GM19372 (cell line): ENCODE measurements around the gene TRNAU1AP.
"Not testable (repeated sequence)": the region's sequence is repeated elsewhere in the genome, so short reads cannot be mapped to it uniquely, and the experiment has no call there.

Source experiments
- ATAC-seq: cut with Tn5 transposase; IDR thresholded peaks from one replicate; pipeline ENCODE4 v1.9.1; 2021; ENCODE audit warnings: mild to moderate bottlenecking, low read depth, moderate library complexity; ENCODE audit not compliant: unreplicated experiment

Gene TRNAU1AP

GRCh38 chr1:28573564-28573963 lies 20.7 kb downstream of the TRNAU1AP start:
- ATAC-seq, result no peak

- no peak for ATAC-seq
These were observed 24.3 kb downstream of the TRNAU1AP start for GRCh38 chr1:28577052-28577678.

- no peak for ATAC-seq
These were observed 25.1 kb downstream of the TRNAU1AP start for GRCh38 chr1:28577738-28578536.

DNA sequence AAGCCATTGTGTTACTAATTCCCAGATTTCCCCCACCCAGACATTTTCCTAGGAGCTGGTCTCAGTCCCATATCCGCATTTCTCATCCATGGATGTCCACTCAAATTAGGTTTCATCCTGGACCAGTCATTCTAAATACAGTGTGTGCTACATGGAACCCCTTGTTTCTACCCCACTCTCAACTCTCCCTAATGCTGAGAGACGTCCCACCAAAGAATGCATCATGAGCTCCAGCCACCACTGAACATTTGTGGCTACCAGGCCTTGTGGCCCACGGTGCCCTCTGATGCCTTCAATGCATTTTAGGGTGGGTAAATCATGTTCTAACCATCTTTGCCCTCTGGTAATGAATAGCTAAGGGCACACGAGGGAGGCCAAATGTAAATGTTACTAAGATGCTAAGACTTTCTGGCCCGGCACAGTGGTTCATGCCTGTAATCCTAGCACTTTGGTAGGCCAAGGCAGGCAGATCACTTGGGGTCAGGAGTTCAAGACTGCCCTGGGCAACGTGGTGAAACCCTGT lies 25.9 kb downstream of the TRNAU1AP start:
- no peak for ATAC-seq

DNA sequence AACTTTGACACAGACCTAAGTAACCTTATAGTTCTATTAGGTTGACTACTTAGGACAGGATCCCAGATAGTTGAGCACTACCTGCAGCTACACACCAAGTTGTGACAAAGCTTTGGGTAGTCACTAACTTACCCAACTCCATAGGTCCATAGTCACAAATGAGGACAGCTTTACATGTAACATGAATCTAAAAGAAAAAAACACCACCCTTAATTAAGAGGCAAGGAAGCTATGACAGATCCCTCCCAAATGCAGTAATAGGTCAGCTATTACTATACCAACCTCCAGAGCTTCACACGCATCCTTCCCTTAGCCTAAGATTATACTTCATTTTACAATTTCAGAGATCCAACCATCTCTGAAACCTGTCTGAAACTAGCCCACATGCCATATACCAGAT lies 26.5 kb downstream of the TRNAU1AP start:
- no peak for ATAC-seq

DNA sequence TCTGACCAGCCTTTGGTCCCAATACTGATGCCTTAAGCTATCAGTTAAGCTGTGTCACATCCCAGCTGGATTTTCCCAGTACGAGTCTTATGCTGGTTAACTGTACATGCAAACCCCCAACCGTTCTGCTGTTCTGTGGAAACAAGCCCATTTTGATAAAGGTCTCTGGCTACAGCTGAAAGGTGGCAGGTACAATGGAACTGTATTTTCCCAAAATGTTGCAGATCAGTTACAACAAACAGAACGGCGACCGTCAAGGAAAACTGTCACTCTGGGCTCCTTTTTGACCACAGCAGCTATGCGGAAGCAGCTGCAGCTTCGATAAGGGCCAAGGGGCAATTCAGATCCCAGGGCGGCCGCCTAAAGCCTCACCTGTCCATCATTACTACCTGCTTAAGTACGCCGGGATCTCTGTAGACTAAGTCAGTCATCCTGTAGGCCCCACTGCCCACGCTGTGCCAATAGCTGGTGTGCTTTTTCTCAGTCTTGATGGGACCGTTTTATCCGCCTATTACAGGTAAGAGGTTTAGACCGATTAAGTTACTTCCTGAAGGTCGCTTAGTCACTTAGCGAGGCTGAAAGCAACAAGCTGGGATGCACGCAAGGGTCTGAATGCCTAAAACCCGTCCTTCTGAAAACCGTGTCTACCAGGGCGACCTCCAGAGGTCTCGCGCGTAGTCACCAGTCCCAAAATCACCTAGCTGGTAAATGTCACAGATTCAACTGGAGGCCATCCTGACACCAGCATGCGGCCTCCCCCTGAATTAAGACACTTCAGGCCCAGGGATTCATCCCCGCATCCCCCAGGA lies 28.0 kb downstream of the TRNAU1AP start:
- ATAC-seq, result peak; percentile 26

- peak; percentile 72 for ATAC-seq
These were observed 28.8 kb downstream of the TRNAU1AP start for GRCh38 chr1:28581531-28582247.

DNA sequence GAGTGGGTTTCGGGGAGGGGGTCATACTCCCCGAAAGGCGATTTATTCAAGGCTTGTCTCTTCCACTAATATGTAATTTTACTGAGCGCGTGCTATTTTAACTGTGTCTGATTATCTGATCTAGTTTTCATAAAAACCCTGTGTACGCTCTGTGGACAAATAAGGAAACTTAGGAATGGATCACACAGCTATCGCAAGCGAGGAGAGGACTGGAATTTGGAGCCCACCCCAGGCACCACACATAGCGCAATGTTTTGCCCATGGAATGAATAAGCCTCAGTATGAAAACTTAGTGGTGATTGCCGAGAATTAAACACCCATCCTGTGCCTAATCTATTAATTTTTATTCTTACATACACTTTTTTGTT lies 29.3 kb downstream of the TRNAU1AP start:
- no peak for ATAC-seq

DNA sequence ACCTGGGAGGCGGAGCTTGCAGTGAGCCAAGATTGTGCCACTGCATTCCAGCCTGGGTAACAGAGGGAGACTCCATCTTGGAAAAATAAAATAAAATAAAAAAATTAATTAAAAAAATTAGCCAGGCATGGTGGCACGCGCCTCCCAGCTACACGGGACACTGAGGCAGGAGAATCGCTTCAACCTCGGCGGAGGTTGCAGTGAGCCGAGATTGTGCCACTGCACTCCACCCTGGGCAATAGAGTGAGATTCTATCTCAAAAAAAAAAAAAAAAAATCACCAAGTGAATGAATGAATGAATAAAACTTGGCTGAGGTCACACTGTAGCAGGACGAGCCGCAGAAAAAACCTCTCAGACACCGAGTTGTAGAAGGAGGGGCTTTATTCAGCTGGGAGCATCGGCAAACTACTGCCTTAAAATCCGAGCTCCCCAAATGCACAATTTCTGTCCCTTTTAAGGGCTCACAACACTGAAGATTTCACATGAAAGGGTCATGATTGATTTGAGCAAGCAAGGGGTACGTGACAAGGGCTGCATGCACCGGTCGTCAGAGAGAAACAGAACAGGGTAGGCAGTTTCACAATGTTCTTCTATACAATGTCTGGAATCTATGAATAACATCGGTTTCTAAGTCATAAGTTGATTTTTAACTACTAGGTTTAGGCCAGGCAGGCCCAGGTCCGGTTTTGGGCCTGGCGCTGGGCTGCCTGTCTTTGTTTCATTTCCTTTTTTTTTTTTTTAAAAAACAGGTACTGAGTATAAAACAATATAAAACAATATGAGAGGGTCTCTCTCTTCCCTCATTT lies 33.9 kb downstream of the TRNAU1AP start:
- not testable (repeated sequence) for ATAC-seq

DNA sequence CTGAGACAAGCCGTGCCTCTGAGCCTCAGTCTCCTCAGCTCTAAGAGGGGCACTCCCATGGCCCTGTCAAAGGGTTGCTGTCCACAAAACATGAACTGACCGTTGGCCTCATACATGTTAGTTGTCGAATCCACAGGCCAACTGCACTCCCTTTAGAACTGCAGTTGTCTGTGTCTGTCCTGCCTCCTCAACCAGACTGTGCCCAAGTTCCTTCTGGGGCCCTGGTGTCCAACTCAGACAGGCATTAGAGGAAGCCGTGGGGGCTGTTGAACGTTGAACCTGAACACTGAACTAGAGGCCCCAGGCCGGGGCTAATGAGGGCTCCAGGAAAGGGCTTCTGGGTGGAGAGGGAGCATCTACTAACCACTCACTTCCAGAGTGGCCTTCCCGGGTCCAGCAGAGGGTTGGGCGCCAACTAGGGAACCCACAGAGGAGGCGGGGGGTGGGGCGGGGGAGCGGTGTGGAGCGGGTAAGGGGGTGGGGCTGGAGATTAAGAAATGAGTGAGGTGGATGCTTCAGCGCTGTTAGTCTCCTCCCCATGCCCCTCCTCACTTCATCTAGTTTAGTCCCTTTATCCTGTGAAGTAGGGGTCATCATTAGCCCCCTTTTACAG lies 38.9 kb downstream of the TRNAU1AP start, which contains the start of gene RAB42:
Gene RAB42 (plus strand): TSS at position 558 of the 613 bp plus-strand sequence. CDS start 247 bp downstream, outside the sequence.
- ATAC-seq, result no peak

GRCh38 chr1:28592321-28593071 lies 39.6 kb downstream of the TRNAU1AP start:
- ATAC-seq, result no peak

DNA sequence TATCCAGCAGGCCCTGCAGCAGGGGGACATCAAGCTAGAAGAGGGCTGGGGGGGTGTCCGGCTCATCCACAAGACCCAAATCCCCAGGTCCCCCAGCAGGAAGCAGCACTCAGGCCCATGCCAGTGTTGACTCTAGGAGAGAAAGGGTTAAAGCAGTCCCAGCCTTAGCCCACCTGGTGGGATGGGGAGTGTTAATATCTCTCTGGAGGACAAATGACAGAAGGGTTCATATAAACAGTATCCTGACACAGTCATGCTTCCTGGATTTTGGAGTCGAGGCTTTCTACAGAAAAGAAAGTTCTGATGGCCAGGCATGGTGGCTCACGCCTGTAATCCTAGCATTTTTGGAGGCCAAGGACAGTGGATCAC lies 41.1 kb downstream of the TRNAU1AP start:
- not testable (repeated sequence) for ATAC-seq

- not testable (repeated sequence) for ATAC-seq
These were observed 42.0 kb downstream of the TRNAU1AP start for GRCh38 chr1:28594686-28595411.

GRCh38 chr1:28595412-28596191 lies 42.7 kb downstream of the TRNAU1AP start:
- no peak for ATAC-seq

DNA sequence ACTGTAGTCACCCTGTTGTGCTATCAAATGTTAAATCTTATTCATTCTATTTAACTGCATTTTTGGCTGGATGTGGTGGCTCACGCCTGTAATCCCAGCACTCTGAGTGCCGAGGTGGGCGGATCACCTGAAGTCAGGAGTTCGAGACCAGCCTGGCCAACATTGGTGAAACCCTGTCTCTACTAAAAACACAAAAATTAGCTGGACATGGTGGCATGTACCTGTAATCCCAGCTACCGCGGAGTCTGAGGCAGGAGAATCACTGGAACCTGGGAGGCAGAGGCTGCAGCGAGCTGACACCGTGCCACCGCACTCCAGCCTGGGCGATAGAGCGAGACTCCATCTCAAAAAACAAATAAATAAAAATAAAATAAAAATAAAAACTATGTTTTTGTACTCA lies 43.4 kb downstream of the TRNAU1AP start:
- ATAC-seq, result not testable (repeated sequence)

GRCh38 chr1:28601696-28602095 lies 48.8 kb downstream of the TRNAU1AP start:
- ATAC-seq, result no peak
